Measurements from ENCODE around the gene CCDC61.
A peak's percentile ranks its signal among the peaks of the same experiment; 100 is the strongest.

The CCDC61 gene

GRCh38 chr19:45994998-45995714 is at the start of gene CCDC61:
Gene CCDC61 (plus strand): TSS chr19:45995467. CDS start chr19:46003019, 7,552 bp downstream.
- TF ChIP-seq ZNF274 (IDR thresholded peaks at IDR 0.05; ENCODE audit: low read depth, low read length), result no peak
- peak within 1 kb of the TSS; percentile 90 for H3K4me3 ChIP-seq (ENCODE audit: low read length)

GRCh38 chr19:45947926-45948325 is 47.3 kb upstream of the CCDC61 start:
- H3K4me3 ChIP-seq (ENCODE audit: low read length), result no peak overlapping the region
- TF ChIP-seq ZNF274 (IDR thresholded peaks at IDR 0.05; ENCODE audit: low read depth, low read length), result no peak

- TF ChIP-seq ZNF274 (IDR thresholded peaks at IDR 0.05; ENCODE audit: low read depth, low read length), result no peak
- H3K4me3 ChIP-seq (ENCODE audit: low read length), result no peak overlapping the region
Measured at GRCh38 chr19:45952341-45952685, 43.0 kb upstream of the CCDC61 start.

GRCh38 chr19:45952686-45953505 is 42.4 kb upstream of the CCDC61 start:
- no peak for TF ChIP-seq ZNF274 (IDR thresholded peaks at IDR 0.05; ENCODE audit: low read depth, low read length)
- H3K4me3 ChIP-seq (ENCODE audit: low read length), result peak overlapping the region; percentile 45

GRCh38 chr19:45953676-45954075 is 41.6 kb upstream of the CCDC61 start:
- TF ChIP-seq ZNF274 (IDR thresholded peaks at IDR 0.05; ENCODE audit: low read depth, low read length), result no peak
- H3K4me3 ChIP-seq (ENCODE audit: low read length), result no peak overlapping the region

- H3K4me3 ChIP-seq (ENCODE audit: low read length), result no peak overlapping the region
- TF ChIP-seq ZNF274 (IDR thresholded peaks at IDR 0.05; ENCODE audit: low read depth, low read length), result no peak
Measured at GRCh38 chr19:45954156-45954555, 41.1 kb upstream of the CCDC61 start.

GRCh38 chr19:45955905-45956608 is 39.2 kb upstream of the CCDC61 start:
- no peak overlapping the region for H3K4me3 ChIP-seq (ENCODE audit: low read length)
- TF ChIP-seq ZNF274 (IDR thresholded peaks at IDR 0.05; ENCODE audit: low read depth, low read length), result no peak

- no peak for TF ChIP-seq ZNF274 (IDR thresholded peaks at IDR 0.05; ENCODE audit: low read depth, low read length)
Measured at GRCh38 chr19:45958320-45958719, 36.9 kb upstream of the CCDC61 start.

GRCh38 chr19:45958769-45959516 is 36.3 kb upstream of the CCDC61 start:
- no peak overlapping the region for H3K4me3 ChIP-seq (ENCODE audit: low read length)
- TF ChIP-seq ZNF274 (IDR thresholded peaks at IDR 0.05; ENCODE audit: low read depth, low read length), result no peak

More at GRCh38 chr19:45958320-45958719, 36.9 kb upstream of the CCDC61 start:
- H3K4me3 ChIP-seq (ENCODE audit: low read length), result no peak overlapping the region

GRCh38 chr19:45959517-45960025 is 35.7 kb upstream of the CCDC61 start:
- H3K4me3 ChIP-seq (ENCODE audit: low read length), result no peak overlapping the region
- TF ChIP-seq ZNF274 (IDR thresholded peaks at IDR 0.05; ENCODE audit: low read depth, low read length), result no peak

- TF ChIP-seq ZNF274 (IDR thresholded peaks at IDR 0.05; ENCODE audit: low read depth, low read length), result no peak
- H3K4me3 ChIP-seq (ENCODE audit: low read length), result no peak overlapping the region
Measured at GRCh38 chr19:45960595-45961235, 34.6 kb upstream of the CCDC61 start.

GRCh38 chr19:45962021-45962420 is 33.2 kb upstream of the CCDC61 start:
- no peak for TF ChIP-seq ZNF274 (IDR thresholded peaks at IDR 0.05; ENCODE audit: low read depth, low read length)
- H3K4me3 ChIP-seq (ENCODE audit: low read length), result no peak overlapping the region

GRCh38 chr19:45967246-45967645 is 28.0 kb upstream of the CCDC61 start:
- TF ChIP-seq ZNF274 (IDR thresholded peaks at IDR 0.05; ENCODE audit: low read depth, low read length), result no peak

More at GRCh38 chr19:45967246-45967645, 28.0 kb upstream of the CCDC61 start:
- H3K4me3 ChIP-seq (ENCODE audit: low read length), result no peak overlapping the region

Data from GM08714 (cell line).